ENCODE measurements around the gene ZNF10.
A peak's percentile ranks its signal among the peaks of the same experiment; 100 is the strongest.

Gene ZNF10

DNA sequence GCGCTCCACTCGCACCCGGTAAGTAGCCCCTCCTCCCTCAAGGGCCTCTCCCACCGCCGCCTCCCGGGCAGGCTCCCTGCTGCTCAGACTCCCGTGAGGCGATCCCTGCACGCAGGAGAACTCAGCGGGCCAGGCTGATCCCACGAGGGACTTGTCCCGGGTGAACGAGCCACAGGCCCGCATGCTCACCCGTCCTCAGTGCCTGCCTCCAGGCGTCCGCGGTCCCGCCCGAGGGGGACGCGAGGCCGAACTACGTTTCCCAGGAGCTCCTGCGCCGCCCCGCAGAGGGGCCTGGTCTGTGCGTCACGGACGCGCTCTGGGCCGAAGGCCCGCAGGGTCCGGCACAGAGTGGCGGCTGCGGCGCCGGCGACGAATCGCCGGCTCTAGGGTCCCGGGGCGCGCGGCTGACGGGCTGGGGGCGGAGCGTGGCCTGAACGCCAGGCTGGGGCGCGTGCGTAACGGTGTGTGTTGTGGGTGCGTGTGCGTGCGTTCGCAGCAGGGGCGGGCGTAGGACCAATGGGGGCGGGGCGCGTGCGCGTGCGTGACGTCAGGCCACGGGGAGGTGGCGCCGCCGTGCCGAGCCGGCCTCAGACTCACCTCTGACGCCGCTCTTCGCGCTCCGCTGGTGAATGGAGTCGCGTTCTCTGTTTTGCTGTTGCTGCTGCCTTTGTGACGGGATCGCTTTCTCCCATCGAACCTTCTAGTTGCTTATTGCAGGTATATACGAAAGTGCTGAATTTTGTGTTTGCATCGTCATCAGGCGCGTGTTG lies at the start of gene ZNF10, which contains the start of gene ZNF891:
ZNF10 (plus strand) TSS at position 590 of the 770 bp plus-strand sequence. CDS start 13,866 bp downstream, outside the sequence.
ZNF891 (minus strand) TSS at position 237 of the 770 bp plus-strand sequence. CDS start 8,356 bp downstream, outside the sequence.
- peak; percentile 93 for DNase-seq

DNA sequence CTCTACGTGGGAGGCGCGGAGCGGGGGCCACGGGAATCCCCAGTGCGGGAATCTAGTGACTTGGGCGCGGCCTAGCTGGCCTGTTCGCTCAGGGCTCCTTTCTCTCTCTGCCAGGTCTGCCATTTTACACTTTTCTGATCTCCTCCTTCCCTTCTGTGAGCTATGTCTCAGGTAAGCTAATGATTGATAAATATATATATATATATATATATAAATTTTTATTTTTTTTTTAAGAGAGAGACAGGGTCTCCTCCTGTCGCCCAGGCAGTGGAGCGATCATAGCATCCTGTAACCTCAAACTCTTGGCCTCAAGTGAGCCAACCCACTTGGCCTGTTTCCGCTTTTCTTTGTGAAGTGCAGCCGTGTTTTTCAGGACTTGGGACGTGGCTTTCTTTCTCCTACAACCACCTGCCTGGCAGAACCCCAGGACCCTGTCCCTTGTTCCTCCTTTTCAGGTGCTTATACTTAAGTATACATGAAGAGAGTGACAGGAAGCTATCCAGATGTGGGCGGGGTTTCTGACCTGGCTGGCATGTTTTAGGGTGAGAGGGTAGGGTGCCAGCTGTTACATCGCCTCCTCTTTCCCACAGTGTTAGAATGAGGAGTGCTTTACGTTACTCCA lies 49.2 kb upstream of the ZNF10 start:
- DNase-seq: no peak

DNA sequence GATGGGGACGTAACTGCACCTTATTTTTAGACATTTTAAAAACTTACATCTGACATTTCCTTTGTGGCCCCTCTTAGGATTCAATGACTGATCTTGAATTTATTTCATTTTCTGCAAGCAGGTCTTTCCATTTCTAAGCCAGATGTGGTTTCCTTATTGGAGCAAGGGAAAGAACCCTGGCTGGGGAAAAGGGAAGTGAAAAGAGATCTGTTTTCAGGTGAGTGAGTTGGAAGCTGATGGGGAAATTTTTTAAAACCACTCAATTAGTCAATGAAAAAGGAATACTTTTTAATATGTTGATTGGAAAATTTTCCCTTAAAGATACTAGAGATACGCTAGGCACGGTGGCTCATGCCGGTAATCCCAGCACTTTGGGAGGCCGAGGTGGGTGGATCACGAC lies 47.1 kb upstream of the ZNF10 start:
- DNase-seq: no peak

DNA sequence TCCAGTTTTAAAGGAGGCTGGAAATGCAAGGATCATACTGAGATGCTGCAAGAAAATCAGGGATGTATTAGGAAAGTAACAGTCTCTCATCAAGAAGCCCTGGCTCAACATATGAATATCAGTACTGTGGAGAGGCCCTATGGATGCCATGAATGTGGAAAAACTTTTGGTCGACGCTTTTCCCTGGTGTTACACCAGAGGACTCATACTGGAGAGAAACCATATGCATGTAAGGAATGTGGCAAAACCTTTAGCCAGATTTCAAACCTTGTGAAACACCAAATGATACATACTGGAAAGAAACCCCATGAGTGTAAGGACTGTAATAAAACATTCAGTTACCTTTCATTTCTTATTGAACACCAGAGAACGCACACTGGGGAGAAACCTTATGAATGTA lies 24.8 kb upstream of the ZNF10 start:
- no peak for DNase-seq

DNA sequence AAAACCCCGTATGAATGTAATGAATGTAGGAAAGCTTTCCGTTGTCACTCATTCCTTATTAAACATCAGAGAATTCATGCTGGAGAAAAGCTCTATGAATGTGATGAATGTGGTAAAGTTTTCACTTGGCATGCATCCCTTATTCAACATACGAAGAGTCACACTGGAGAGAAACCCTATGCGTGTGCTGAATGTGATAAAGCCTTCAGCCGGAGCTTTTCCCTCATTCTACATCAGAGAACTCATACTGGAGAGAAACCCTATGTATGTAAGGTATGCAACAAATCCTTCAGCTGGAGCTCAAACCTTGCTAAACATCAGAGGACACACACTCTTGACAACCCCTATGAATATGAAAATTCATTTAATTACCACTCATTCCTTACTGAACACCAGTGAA lies 24.2 kb upstream of the ZNF10 start:
- no peak for DNase-seq

DNA sequence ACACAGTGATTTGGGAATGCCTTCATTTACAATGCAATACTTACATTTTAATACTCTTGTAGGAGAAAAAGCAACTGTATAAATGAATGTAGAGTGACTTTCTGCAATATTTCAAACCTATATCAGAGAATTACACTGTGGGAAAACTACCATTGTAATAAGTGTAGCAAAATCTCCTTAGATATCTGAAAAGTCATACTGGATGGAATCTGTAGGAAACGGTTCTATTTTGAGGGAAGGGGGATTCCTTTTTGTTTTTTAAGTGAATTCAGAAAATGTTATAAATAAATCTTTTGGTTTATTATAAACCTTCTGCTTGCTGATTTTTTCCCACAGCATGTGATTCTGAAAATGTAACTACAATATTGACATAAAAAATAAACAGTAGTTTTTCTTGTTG lies 23.3 kb upstream of the ZNF10 start:
- DNase-seq: no peak

DNA sequence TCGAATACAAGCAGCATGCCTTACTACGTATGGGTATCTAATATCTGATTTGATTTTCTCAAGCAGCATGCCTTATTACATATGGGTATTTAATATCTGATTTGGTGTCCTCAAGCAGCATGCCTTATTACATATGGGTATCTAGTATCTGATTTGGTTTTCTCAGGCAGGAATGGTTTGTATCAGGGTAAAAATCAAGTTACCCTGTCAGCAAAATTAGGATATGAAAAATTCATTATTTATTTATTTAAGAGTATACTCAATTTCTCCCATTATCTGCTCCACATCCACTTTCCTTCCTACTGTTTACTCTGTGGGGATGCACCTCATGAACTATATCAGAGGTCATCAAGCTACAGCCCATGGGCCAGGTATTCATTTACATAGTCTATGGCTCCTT lies 22.3 kb upstream of the ZNF10 start:
- no peak for DNase-seq

DNA sequence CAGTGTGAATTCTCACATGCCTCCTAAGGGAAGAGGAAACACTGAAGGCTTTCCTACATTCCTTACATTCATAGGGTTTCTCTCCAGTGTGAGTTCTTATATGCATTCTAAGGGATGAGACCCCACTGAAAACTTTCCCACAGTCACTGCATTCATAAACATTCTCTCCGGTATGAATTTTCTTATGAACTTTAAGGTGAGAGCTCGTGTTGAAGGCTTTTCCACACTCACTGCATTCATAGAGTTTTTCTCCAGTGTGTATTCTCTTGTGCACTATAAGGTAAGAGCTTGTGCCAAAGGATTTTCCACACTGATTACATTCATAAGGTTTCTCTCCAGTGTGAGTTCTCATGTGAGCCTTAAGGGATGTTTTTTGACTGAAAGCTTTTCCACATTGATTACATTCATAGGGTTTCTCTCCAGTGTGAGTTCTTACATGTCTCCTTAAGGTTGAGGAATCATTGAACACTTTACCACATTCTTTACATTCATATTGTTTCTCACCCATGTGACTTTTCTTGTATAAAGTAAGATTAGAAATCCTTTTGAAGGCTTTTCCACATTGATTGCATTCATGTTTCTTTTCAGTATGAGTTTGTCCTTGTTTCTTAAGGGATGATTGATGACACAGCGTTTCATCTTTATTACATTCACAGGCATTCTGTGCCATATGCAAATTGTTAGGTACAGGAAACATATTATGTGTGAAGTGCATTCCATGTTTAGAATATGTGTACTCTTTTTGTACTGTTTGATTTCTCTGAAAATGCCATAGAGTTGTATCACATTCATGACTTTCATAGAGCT lies 9.8 kb upstream of the ZNF10 start:
- no peak for DNase-seq

DNA sequence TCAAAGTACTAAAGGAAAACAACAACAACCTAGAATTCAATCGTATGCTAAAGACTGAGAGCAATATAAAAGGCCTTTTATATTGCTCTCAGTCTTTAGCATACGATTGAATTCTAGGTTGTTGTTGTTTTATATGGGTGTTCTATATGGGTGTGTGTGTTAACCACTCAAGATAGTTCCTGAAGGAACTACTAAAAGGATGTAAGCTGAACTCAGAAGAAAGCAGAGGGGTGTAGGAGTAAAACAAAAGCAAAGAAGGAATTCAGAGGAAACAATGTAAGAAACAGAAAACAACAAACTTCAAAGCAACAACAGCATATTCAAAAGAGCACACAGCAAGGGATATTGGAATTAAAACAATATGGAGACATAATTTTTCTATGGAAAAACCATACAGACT lies 5.8 kb upstream of the ZNF10 start:
- DNase-seq: no peak

DNA sequence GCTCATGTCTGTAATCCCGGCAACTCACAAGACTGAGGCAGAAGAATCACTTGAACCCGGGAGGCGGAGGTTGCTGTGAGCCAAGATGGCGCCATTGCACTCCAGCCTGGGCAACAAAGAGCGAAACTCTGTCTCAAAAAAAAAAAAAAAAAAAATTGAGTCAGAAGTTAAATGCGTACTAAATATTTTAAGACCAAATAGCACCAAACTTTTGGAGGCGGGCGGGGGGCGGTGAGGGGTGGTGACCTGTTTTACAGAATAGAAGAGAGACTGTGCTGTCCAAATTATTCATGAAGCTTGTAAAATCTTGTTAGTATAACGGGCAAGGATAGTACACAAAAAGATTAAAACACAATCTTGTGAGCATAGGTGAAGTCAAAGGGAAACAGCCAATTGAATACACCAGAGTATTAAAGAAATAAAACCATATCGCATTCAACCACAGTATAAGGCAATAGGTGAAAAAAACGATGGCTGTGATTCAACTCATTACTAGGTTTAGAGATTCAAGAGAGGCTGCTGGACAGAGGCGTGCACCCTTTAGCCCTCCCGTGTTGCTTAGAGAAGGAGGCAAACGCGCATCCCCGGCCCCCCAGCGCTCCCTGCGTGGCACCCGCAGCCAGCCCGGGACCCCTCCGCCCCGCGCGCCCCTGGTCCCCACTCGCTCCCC lies 924 bp upstream of the ZNF10 start:
- peak; percentile 56 for DNase-seq

DNA sequence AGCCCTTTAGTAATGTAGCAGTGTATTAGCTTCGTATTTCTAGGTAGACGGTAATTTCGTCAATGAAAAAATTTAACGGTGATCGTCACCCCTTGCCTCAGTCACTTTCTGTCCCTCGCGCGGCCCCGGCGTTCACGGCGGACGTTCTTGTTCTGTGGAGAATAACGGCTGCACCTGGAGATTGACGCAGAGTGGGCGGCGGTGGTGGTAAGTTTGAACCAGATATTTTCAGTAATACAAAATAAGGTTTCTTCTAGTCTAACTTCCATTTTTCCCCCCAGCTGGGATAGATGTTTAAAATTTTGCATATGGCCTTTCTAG lies 341 bp downstream of the ZNF10 start:
- no peak for DNase-seq

DNA sequence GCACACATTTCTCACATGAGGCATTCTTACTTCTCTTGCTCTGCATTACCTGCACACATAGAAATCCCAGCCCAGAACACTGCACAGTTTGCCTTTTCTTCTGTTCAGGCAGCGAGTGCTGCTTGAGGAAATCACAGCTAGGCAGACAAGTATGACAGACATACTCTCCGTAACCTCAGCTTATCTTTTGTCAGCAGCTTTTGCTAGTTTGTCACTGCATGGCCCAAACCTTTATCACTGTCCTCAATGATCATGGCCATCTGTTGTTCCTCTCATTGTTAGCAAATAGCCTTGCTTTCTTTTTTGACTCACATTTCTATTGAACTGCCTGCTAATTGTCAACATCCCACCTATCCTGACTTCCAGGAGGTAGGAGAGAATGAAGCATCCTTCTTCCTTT lies 5.3 kb downstream of the ZNF10 start:
- DNase-seq: no peak

DNA sequence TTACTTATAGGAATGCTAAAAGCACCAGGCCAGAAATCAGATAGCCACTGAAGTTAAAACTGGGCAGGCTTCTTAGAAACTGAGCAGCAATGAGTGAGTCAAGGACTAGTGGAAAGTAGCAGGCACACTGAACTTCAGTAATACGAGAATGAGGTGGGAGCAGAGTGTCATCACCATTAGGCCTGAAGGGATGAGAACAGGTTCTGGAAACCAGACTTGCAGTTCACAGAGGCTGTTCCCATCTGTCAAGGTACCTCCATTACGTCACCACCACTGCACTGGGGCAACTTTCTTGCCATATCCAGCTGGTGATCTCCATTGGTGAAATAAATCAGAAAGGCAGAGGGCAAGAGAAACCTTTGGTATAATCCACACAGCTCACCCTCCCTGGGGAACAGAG lies 15.6 kb downstream of the ZNF10 start:
- DNase-seq: no peak

DNA sequence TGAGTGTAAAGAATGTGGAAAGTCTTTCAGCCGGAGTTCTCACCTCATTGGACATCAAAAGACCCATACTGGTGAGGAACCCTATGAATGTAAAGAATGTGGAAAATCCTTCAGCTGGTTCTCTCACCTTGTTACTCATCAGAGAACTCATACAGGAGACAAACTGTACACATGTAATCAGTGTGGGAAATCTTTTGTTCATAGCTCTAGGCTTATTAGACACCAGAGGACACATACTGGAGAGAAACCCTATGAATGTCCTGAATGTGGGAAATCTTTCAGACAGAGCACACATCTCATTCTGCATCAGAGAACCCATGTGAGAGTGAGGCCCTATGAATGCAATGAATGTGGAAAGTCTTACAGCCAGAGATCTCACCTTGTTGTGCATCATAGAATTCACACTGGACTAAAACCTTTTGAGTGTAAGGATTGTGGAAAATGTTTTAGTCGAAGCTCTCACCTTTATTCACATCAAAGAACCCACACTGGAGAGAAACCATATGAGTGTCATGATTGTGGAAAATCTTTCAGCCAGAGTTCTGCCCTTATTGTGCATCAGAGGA lies 25.8 kb downstream of the ZNF10 start:
- no peak for DNase-seq

DNA sequence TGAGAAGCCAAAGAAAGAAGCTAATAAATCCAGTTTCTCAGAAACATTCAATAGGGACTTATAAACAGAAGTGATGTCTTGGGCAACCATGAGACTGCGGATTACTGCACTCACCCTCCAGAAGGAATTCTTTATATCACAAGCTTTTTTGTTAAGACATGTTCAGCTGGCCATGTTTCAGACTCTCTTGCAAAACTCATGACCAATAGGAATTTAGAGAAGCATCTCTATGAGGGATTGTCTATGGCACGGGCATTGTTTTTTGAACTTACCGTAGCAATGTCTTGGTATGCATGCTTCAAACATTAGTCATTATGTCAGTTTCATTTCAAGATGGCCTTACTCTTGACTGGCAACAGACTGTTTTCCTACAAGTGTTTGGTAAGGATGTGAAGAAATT lies 35.3 kb downstream of the ZNF10 start:
- no peak for DNase-seq

DNA sequence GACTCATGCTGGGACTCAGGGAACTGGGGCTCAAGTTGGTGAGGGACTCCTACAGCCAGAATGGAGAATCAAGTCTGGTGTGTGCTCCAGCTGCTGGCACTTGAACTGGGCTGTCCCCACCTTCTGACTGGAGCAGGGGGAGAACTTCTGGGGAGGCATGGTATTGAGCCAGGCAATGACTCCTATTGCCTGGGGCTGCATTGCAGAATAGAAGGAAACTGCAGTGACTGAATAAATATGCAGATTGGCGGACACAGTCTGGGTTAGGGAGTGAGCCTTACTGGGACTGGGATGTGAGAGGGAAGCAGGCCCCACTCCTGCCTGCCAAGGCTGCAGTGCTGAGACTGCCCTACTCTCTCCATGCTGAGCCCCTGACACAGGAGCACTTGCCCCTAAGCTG lies 42.1 kb downstream of the ZNF10 start:
- DNase-seq: no peak

DNA sequence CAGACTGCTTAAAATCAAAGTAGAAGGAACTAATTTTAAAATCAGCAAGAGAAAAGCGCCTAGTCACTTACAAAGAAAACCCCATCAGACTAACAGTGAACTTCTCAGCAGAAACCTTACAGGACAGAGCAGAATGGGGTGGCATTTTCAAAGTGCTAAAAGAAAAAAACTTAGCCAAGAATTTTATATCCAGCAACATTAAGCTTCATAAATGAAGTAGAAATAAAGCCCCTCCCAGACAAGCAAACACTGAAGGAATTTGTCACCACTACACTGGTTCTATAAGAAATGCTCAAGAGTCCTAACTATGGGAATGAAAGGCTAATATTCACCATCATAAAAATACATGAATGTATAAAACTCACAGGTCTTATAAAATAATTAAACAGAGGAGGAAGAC lies 44.5 kb downstream of the ZNF10 start:
- no peak for DNase-seq

DNA sequence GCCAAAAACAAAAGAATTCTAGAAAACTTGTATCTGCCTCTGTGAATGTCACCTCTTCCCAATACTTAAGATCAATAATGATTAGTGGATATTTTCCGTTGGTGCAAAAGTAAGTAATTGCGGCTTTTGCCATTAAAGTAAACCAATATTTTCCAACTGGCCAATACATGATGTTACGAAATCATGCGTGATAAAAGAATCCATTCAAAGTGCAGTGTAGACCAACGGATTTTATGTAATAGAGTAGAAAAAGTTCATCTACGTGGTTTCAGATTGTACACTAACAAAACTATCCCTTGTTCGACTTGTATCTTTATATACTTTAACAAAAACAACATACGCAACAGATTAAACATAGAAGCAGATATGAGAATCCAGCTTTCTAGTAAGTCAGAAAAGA lies 50.2 kb downstream of the ZNF10 start:
- DNase-seq: no peak

DNA sequence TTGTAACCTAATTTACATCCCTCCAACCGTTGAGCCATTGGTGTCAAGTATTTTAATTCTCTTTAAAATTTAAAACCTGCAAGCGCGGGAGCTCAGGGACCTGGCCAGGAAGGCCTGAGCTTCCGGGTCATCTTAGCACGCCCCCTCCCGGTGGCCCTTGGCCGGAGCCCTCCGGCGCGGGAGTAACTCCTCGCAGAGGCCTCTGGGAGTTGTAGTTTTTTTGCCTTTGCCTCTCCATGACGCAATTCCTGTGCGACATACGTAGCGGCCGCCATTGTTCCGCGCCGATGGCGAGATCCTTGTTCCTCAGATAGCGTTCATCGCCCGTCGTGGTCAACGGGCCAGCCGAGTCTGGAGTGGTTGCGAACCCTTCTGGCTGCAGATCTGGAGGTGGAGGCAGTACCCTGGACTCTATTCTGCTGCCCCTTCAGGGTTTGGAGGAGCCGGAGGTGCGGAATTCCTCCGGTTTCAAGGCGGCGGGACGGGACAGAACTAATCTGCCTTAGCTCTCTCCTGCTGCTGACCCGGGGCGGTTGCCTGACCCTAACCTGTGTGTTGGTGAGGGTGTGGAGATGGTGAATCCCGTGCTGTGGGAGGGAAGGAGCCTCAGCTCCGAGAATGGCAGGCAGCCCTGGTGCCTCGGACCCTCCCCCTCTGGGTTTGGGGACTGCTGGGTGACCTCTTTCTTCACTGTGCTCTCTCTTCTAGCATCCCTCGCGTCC lies 51.0 kb downstream of the ZNF10 start, which contains the start of gene ZNF268:
ZNF268 (plus strand) TSS at position 258 of the 722 bp plus-strand sequence. CDS start 503 bp downstream, outside the sequence.
- peak; percentile 91 for DNase-seq

DNA sequence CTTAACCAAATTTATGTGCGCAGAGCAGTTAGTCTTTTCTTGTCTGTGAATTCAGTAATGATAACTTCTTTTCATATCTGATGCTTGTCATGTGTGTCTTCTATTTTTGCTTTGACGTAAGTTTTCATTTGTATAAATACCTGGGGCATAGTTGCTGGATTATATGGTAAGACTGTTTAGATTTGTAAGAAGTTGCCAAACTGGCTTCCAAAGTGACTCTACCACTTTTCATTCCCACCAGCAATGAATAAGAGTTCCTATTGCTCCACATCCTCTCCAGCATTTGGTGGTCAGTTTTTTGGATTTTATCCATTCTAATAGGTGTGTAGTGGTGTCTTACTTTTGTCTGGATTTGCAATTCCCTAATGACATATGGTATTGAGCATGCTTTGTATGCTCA lies 59.7 kb downstream of the ZNF10 start:
- DNase-seq: no peak

DNA sequence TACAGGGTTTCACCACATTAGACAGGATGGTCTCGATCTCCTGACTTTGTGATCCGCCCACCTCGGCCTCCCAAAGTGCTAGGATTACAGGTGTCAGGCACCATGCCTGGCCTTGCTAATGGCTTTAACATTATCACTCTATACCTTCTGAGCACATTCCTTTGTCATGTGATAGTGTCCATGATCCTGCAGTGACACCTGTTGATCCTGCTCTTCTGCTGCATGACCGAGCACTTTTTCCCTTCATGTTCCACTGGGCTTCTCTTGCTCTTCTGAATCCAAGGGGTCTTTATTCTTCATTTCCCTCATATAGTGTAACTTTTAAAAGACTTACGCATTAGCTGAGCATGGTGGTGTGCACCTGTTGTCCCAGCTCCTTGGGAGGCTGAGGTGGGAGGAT lies 62.4 kb downstream of the ZNF10 start:
- DNase-seq: no peak

DNA sequence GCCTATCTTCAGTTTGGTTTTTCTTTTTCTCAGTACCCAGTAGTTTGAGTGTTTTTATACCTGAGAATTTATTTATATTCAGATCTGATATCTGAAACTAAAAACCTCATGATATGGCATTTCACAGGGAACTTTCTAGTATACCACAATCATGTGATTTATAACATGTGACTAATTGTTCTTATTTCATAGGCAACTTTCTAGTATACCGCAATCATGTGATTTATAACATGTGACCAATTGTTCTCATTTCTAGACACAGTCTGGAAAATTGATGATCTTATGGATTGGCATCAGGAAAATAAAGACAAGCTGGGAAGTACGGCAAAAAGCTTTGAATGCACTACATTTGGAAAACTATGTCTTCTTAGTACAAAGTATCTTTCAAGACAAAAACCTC lies 71.5 kb downstream of the ZNF10 start:
- no peak for DNase-seq
